GM12873 (cell line): ENCODE measurements around the gene CEP170B.

Source experiments
- CTCF ChIP-seq: IDR thresholded peaks from 2 replicates; pipeline ENCODE4 v1.5.1; 2012; ENCODE audit warnings: low read depth, mild to moderate bottlenecking, moderate library complexity, low read length, control low read depth; ENCODE audit not compliant: insufficient read depth; ENCODE audit errors: missing control alignments

Gene CEP170B

GRCh38 chr14:104875412-104875751 lies 10.3 kb downstream of the CEP170B start:
- TF ChIP-seq CTCF, result no peak

GRCh38 chr14:104875811-104876210 lies 10.7 kb downstream of the CEP170B start:
- no peak for TF ChIP-seq CTCF

- no peak for TF ChIP-seq CTCF
These were observed 11.2 kb downstream of the CEP170B start for GRCh38 chr14:104876251-104876699.

GRCh38 chr14:104877066-104877805 lies 12.2 kb downstream of the CEP170B start:
- no peak for TF ChIP-seq CTCF

- TF ChIP-seq CTCF, result no peak
These were observed 12.9 kb downstream of the CEP170B start for GRCh38 chr14:104877806-104878550.

GRCh38 chr14:104878582-104878981 lies 13.5 kb downstream of the CEP170B start:
- no peak for TF ChIP-seq CTCF

- TF ChIP-seq CTCF, result peak; percentile 13
These were observed 14.3 kb downstream of the CEP170B start for GRCh38 chr14:104879201-104879982.
